T follicular helper cell (primary cell): ENCODE data around the gene MED17.
"Not testable (repeated sequence)": the region's sequence is repeated elsewhere in the genome, so short reads cannot be mapped to it uniquely, and the experiment has no call there.

Experiments used
- DNase-seq: peaks from one replicate; pipeline ENCODE4 v3.0.0-alpha.2; 2020; ENCODE audit warnings: low read depth
- total RNA-seq, 2 experiments: gene quantifications; one replicate each; lab custom pipeline; 2026; lab: John Stamatoyannopoulos, UW

MED17 gene, protein sequence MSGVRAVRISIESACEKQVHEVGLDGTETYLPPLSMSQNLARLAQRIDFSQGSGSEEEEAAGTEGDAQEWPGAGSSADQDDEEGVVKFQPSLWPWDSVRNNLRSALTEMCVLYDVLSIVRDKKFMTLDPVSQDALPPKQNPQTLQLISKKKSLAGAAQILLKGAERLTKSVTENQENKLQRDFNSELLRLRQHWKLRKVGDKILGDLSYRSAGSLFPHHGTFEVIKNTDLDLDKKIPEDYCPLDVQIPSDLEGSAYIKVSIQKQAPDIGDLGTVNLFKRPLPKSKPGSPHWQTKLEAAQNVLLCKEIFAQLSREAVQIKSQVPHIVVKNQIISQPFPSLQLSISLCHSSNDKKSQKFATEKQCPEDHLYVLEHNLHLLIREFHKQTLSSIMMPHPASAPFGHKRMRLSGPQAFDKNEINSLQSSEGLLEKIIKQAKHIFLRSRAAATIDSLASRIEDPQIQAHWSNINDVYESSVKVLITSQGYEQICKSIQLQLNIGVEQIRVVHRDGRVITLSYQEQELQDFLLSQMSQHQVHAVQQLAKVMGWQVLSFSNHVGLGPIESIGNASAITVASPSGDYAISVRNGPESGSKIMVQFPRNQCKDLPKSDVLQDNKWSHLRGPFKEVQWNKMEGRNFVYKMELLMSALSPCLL
- total RNA-seq, result 20.9 to 32.9 reads per million in 2 experiments

GRCh38 chr11:93784145-93784934 lies at the start of gene MED17:
TSS of gene MED17 (plus strand) at chr11:93784282. CDS start at chr11:93784514, 232 bp downstream.
- DNase-seq, result peak; percentile 84

DNA sequence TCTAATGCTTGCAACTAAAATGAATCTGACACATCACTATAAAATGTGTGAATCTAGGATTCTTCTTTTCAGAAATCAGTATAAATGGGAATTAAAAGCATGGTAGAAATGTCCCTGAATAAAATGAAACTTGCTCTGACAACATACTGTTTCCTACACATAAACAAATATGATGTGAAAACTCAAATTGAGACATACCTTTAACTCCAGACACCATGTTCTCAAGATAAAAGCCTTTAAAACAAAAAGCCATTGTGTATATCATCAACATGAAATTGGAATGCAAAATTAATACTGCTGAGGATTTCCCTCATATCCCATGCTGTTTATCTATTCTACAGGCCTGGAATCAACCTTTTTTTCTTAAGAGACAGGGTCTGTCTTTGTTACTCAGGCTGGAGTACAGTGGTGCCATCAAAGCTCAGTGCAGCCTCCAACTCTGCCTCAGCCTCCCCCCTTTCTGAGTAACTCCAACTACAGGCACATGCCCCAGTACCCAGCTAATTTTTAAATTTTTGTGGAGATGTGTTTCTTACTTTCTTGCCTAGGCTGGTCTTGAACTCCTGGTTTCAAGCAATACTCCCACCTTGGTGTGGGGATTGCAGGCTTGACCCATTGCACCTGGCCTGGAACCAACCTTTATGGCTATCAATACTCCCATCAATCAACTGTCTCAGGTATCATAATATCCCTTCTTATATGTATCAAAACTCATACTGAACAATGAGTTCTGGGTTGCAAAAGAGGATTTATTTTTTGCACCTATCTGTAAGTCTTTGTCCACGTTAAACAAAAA lies 49.5 kb upstream of the MED17 start:
- no peak for DNase-seq

DNA sequence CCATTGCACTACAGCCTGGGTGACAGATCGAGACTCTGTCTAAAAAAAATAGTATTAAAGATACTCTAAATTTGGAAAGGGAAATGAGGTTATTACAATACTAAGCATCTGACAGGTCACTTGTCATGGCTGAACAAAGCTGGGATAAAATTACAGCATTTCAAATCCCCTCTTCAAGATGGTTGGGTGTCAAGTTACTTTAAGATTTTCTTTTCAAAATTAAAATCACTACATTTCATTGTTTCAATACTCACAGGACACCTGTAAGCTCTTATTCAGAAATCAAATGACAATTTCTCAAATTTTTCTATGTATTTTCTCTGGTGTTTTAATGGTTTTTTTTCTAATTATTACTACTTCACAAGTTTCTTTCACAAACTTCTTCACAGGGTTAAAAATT lies 48.5 kb upstream of the MED17 start:
- DNase-seq, result no peak

DNA sequence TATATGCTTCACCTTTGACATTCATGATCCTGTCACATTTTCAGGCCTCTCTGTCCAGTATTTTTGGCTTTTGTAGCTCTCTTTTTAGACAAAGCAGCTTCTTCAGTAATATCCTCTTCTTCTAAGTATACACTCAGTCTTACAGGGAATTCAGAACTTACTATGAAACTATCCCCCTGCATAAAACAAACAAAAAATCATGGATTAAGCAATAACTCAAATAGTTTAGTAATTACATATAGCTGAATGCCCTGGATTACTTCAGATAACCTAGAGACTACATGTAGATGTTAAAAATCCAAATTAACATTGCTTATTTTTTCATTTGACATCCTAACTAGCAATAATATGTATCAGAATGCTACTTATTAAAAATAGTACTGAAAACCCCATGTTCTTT lies 48.0 kb upstream of the MED17 start:
- DNase-seq, result no peak

- no peak for DNase-seq
Observed at GRCh38 chr11:93737904-93738612, 46.0 kb upstream of the MED17 start.

DNA sequence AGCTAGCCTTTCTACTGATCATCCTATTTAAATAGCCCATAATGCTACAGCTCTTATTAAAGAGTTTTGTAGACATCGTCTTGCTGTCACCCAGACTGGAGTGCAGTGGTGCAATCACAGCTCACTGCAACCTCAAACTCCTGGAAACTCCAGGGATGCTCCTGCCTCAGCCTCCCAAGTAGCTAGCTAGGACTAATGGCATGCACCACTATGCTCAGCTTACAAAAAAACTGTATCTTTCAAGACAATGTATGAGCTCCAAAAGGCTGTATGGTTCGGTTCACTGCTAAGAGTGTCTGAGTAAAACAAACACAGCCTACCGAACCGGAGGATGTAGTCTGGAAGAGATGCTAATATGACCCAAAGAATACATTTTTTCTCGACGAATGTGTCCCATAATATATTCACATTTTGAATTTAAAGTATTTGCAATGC lies 45.4 kb upstream of the MED17 start:
- no peak for DNase-seq

GRCh38 chr11:93740031-93740729 lies 43.9 kb upstream of the MED17 start:
- DNase-seq, result peak; percentile 6

DNA sequence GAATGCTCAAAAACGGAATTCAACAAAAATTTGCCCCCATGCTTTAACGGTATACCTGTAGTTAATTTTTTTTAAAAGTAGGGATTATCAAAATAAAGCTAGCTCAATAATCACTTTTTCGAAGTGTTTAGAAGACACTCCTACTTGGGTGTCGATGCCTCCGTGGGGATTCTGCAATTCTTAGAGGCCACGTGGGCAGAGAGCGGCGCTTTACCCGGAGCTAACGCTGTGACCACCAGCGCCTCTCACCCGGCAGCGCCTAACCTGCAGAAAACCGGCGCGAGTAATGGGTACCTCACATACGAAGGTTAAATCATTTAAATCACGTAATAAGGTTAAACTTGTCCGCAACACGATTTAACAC lies 43.4 kb upstream of the MED17 start:
- DNase-seq, result peak; percentile 40

GRCh38 chr11:93741094-93741881 lies 42.8 kb upstream of the MED17 start, which contains the start of the genes C11orf54 and TAF1D:
TSS of gene C11orf54 (plus strand) at chr11:93741672. CDS start at chr11:93747394, 5,722 bp downstream.
TSS of gene TAF1D (minus strand) at chr11:93741495. CDS start at chr11:93739304, 2,191 bp downstream.
- DNase-seq, result peak; percentile 96

DNA sequence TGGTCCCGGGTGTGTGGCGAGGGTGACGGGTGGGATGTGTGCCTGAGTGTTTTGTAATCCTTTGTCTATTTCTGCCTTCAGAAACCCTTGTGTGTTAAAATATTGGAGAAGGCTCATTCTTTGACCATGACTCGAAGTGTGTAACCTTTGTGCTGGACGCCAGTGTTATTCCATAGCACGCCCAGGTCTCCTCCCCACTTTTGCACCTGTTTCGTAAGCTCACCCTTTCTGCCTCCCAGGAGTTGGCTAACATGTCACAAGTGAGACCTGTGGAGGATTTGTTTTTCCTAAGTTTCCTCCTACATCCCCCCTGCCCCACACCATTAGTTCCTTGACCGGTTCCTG lies 42.2 kb upstream of the MED17 start:
- no peak for DNase-seq

DNA sequence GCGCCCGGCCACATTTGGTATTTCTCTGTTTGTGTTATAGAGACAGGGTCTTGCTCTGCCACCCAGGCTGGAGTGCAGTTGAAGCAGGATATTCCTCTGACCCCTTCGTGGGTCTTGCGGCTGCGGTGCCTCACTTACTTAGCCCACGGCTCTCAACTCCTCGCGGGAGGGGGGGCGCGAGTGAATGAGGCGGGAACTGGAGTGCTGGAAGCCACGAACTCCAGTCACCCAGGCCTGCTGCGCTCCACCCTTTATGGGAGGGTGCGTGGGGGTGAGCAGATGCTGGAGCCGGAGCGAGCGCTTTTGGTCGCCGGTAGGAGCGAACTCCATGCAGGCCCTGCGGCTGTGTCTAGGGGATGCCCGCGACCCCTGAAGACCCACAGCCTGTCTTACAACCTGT lies 40.8 kb upstream of the MED17 start:
- DNase-seq, result no peak

DNA sequence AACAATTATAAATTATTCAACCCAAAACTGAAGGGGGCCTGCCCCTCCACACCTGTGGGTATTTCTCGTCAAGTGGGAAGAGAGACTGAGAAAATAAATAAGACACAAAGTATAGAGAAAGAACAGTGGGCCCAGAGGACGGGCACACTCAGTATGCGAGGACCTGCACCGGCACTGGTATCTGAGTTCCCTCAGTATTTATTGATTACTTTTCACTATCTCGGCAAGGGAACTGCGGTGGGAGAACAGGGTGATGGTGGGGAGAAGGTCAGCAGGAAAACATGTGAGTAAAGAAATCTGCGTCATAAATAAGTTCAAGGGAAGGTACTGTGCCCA lies 39.4 kb upstream of the MED17 start:
- DNase-seq, result no peak

DNA sequence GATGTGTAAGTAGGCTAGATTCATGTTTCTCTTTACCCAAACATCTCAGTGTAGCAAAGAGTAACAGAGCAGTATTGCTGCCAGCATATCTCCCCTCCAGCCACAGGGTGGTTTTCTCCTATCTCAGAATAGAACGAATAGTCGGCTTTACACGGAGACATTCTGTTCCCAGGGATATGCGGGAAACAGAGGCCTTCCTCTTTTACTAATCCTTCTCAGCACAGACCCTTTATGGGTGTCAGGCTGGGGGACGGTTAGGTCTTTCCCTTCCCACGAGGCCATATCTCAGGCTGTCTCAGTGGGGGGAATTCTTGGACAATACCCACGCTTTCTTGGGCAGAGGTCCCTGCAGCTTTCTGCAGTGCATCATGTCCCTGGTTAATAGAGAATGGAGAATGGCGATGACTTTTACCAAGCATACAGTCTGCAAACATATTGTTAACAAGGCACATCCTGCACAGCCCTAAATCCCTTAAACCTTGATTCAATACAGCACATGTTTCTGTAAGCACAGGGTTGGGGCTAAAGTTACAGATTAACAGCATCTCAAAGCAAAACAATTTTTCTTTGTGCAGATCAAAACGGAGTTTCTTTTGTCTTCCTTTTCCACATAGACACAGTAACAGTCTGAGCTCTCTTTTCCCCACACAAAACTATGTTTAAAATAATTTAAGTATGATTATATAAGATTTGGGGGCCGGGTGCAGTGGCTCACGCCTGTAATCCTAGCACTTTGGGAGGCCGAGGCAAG lies 38.9 kb upstream of the MED17 start:
- not testable (repeated sequence) for DNase-seq

- no peak for DNase-seq
Observed at GRCh38 chr11:93746101-93746500, 38.0 kb upstream of the MED17 start.

DNA sequence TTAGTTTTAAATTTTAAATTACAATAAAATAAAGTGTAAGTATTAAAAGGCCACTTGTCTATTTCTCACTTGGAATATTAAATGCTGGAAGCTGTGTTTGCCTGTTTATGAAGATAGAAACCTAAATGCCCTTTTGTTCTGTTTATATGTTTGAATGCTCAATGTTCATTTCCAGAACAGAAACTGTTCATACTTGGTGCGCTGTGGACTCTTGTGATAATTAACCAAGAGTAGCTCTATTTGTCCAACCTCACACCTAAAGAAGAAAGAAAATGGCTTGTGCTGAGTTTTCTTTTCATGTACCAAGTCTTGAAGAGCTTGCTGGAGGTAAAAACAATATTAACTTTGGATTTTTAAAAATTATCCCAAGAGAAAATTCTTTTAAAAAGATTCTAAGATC lies 37.0 kb upstream of the MED17 start:
- DNase-seq, result no peak

- DNase-seq, result no peak
Observed at GRCh38 chr11:93751001-93751400, 33.1 kb upstream of the MED17 start.

- DNase-seq, result no peak
Observed at GRCh38 chr11:93753241-93753640, 30.8 kb upstream of the MED17 start.

DNA sequence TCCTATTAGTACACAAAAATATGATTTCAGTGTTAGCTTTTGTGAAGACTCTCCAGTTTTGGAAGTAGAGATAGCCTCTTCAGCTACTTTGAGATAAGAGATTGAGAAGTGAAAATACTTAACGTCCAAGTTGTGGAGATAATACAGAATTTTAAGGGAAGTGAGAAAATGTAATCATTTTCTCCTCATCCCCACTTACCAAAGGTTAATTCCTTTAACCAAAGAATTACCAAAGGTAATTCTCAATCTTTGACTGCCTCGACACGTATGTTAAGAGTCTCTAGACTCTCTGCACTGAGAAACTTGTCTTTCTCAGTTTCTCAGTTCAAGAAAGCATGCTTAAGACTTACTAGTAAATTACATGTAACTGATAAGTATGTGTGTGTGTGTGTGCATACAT lies 27.3 kb upstream of the MED17 start:
- no peak for DNase-seq

DNA sequence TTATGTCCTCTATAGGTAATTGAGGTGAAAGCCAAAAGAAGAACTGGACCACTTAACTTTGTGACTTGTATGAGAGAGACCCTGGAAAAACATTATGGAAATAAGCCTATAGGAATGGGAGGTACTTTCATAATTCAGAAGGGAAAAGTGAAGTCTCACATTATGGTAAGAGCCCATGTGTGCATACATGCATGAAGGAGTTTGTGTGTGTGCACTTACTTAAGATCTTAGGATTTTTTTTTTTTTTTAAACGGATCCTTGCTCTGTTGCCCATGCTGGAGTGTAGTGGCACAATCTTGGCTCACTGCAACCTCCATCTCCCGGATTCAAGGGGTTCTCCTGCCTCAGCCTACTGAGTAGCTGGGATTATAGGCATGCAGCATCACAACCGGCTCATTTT lies 26.8 kb upstream of the MED17 start:
- no peak for DNase-seq
